Natural killer cell (primary cell): Measurements from ENCODE around the gene LMBRD1. TPM values are rescaled to one million over a fixed set of nuclear protein-coding genes. Genes with fewer than 3 reads are reported as not detected.

Experiments
- ATAC-seq, 3 donors: fragments of 150-1000 bp in 2 of 3; fragments of 200-7000 bp in 1 of 3; cut with Tn5 transposase; 1 replicate in 1 of 3; 2 replicates in 2 of 3; pipeline ENCODE4 v1.10.0; 2021; ENCODE audit warnings: mild to moderate bottlenecking in 2 of 3, moderate library complexity in 2 of 3
- DNase-seq, 2 donors: peaks; one replicate each; pipeline versions ENCODE4 v3.0.0 to v3.0.0-alpha.2; 2013 to 2021; ENCODE audit warnings: mixed read lengths in 1 of 2
- H3K27ac ChIP-seq: one replicate; pipeline ENCODE4 v1.5.1; 2013; ENCODE audit warnings: mild to moderate bottlenecking, low read length
- H3K27me3 ChIP-seq: one replicate; pipeline ENCODE4 v1.6.1; 2013; ENCODE audit warnings: low read length; ENCODE audit not compliant: control insufficient read depth, insufficient read depth
- H3K36me3 ChIP-seq: one replicate; pipeline ENCODE4 v1.6.1; 2013; ENCODE audit warnings: low read length; ENCODE audit not compliant: control insufficient read depth, insufficient read depth
- H3K4me1 ChIP-seq: one replicate; pipeline ENCODE4 v1.6.1; 2013; ENCODE audit warnings: low read length; ENCODE audit not compliant: control insufficient read depth, insufficient read depth
- H3K4me3 ChIP-seq: one replicate; pipeline ENCODE4 v1.5.1; 2013; ENCODE audit warnings: low read length
- H3K9me3 ChIP-seq: one replicate; pipeline ENCODE4 v1.6.1; 2013; ENCODE audit warnings: low read length; ENCODE audit not compliant: control insufficient read depth, insufficient read depth
- H3K27ac Mint-ChIP-seq, 2 donors: one replicate each; pipeline ENCODE4 v1.8.0; 2022; ENCODE audit warnings: mild to moderate bottlenecking in 2 of 2, mixed read lengths in 2 of 2, moderate library complexity in 1 of 2
- H3K27me3 Mint-ChIP-seq, 2 donors: one replicate each; pipeline ENCODE4 v1.8.0; 2022; ENCODE audit warnings: low read depth in 2 of 2, mixed read lengths in 2 of 2
- H3K36me3 Mint-ChIP-seq: one replicate; pipeline ENCODE4 v1.8.0; 2022; ENCODE audit warnings: mixed read lengths
- H3K4me1 Mint-ChIP-seq, 2 donors: one replicate each; pipeline ENCODE4 v1.8.0; 2022; ENCODE audit warnings: mixed read lengths in 2 of 2
- H3K4me3 Mint-ChIP-seq: one replicate; pipeline ENCODE4 v1.8.0; 2022; ENCODE audit warnings: mild to moderate bottlenecking, moderate library complexity, mixed read lengths
- H3K9me3 Mint-ChIP-seq, 2 donors: one replicate each; pipeline ENCODE4 v1.8.0; 2022; ENCODE audit warnings: mixed read lengths in 2 of 2
- CTCF ChIP-seq: fragments of 200-600 bp; IDR thresholded peaks from one replicate; pipeline ENCODE4 v1.8.0; 2022; ENCODE audit warnings: antibody characterized with exemption
- WGBS: methylation state at CpG from one replicate; pipeline ENCODE4 v1.1.7; 2013; ENCODE audit warnings: missing lambda C conversion rate; ENCODE audit not compliant: insufficient coverage; 5-methylcytosine and 5-hydroxymethylcytosine counted together
- intact Hi-C: fragments of 100-400 bp; cut with micrococcal nuclease; formaldehyde crosslinking; loops from one replicate; pipeline ENCODE4 v1.14.2; 2022
- total RNA-seq, 4 donors: library from RNA; stranded (reverse); fragments of 120-200 nt in 1 of 4; gene quantifications; one replicate each; pipeline versions ENCODE4 v1.2.3 to v1.2.4, GENCODE V29; 2013 to 2022

The LMBRD1 gene
- total RNA-seq, 3 donors from 2014 or later (not counting 1 experiment from before 2014, with no cell fraction given) = 41.0 to 43.1 (median 41.1) TPM

GRCh38 chr6:69820018-69820417 lies 23.2 kb upstream of the LMBRD1 start:
- H3K36me3 Mint-ChIP-seq = no peaks in the 10 kb centered on the region
- ATAC-seq = no peak
- Histone ChIP-seq H3K9me3 (no peaks in the 10 kb centered on the region), H3K27ac (no peak overlapping the region), H3K4me3 (no peak overlapping the region), H3K27me3 (no peaks in the 10 kb centered on the region), H3K36me3 (no peaks in the 10 kb centered on the region), H3K4me1 (peaks cover 8% of the 10 kb centered on the region)
- peaks cover 16 to 20% of the 10 kb centered on the region in 2 donors for H3K4me1 Mint-ChIP-seq
- no peak for TF ChIP-seq CTCF
- no peak overlapping the region for H3K27ac Mint-ChIP-seq
- no peaks in the 10 kb centered on the region for H3K27me3 Mint-ChIP-seq
- H3K9me3 Mint-ChIP-seq = no peaks in the 10 kb centered on the region
- no peak for DNase-seq
- no CpG with 5 or more reads among the region's 1 CpG for WGBS
- H3K4me3 Mint-ChIP-seq = no peak overlapping the region
- intact Hi-C loops = no loop called here

- DNase-seq (no peak), ATAC-seq (no peak)
- no peak overlapping the region for H3K27ac Mint-ChIP-seq
- H3K4me1 Mint-ChIP-seq = peaks cover 16 to 22% of the 10 kb centered on the region in 2 donors
- no peaks in the 10 kb centered on the region for H3K9me3 Mint-ChIP-seq
- H3K27me3 Mint-ChIP-seq = no peaks in the 10 kb centered on the region
- H3K27me3 ChIP-seq = no peaks in the 10 kb centered on the region
- TF ChIP-seq CTCF = no peak
- 96% methylated on average over 4 of the region's 4 CpGs for WGBS
- no peak overlapping the region for H3K4me3 Mint-ChIP-seq
- no peaks in the 10 kb centered on the region for H3K36me3 ChIP-seq
- H3K36me3 Mint-ChIP-seq = no peaks in the 10 kb centered on the region
- H3K4me3 ChIP-seq = no peak overlapping the region
- no peaks in the 10 kb centered on the region for H3K9me3 ChIP-seq
- intact Hi-C loops = no loop called here
- peaks cover 8% of the 10 kb centered on the region for H3K4me1 ChIP-seq
- no peak overlapping the region for H3K27ac ChIP-seq
Observed at GRCh38 chr6:69819138-69819537, 22.3 kb upstream of the LMBRD1 start.

- intact Hi-C loops = no loop called here
- Histone ChIP-seq H3K36me3 (no peaks in the 10 kb centered on the region), H3K4me1 (peaks cover 11% of the 10 kb centered on the region), H3K27me3 (no peaks in the 10 kb centered on the region), H3K27ac (no peak overlapping the region), H3K9me3 (no peaks in the 10 kb centered on the region), H3K4me3 (no peak overlapping the region)
- TF ChIP-seq CTCF = no peak
- peaks cover 23 to 28% of the 10 kb centered on the region in 2 donors for H3K4me1 Mint-ChIP-seq
- no peaks in the 10 kb centered on the region for H3K9me3 Mint-ChIP-seq
- DNase-seq (no peak), ATAC-seq (no peak)
- H3K27ac Mint-ChIP-seq = no peak overlapping the region
- WGBS = 100% methylated on average over 2 of the region's 2 CpGs
- H3K4me3 Mint-ChIP-seq = no peak overlapping the region
- H3K27me3 Mint-ChIP-seq = no peaks in the 10 kb centered on the region
- H3K36me3 Mint-ChIP-seq = no peaks in the 10 kb centered on the region
Observed at GRCh38 chr6:69818223-69818930, 21.6 kb upstream of the LMBRD1 start.

GRCh38 chr6:69817358-69817757 lies 20.5 kb upstream of the LMBRD1 start:
- no peaks in the 10 kb centered on the region for H3K27me3 ChIP-seq
- intact Hi-C loops = loop anchor here (2.0 kb wide), 1 partner anchor 21 kb away; the partner anchor contains the start of gene LMBRD1
- H3K9me3 Mint-ChIP-seq = no peaks in the 10 kb centered on the region

More at GRCh38 chr6:69817358-69817757, 20.5 kb upstream of the LMBRD1 start:
- Histone ChIP-seq H3K27ac (no peak overlapping the region), H3K36me3 (no peaks in the 10 kb centered on the region), H3K4me1 (peaks cover 19% of the 10 kb centered on the region), H3K9me3 (no peaks in the 10 kb centered on the region), H3K4me3 (no peak overlapping the region)
- Mint-ChIP-seq H3K36me3 (no peaks in the 10 kb centered on the region), H3K27me3 (no peaks in the 10 kb centered on the region), H3K4me3 (no peak overlapping the region), H3K4me1 (peaks cover 29 to 36% of the 10 kb centered on the region in 2 donors), H3K27ac (no peak overlapping the region)
- ATAC-seq (no peak), DNase-seq (no peak)
- TF ChIP-seq CTCF = no peak
